Hepatocyte (in vitro differentiated cells): ENCODE results near the gene ERCC2. TPM values are rescaled to one million over a fixed set of nuclear protein-coding genes. Genes with fewer than 3 reads are reported as not detected.

Source experiments
- DNase-seq: peaks from one replicate; pipeline ENCODE4 v3.0.0-alpha.2; 2016; ENCODE audit warnings: low spot score
- H2AFZ ChIP-seq: fragments of 200-600 bp; sonication (generic); 2 replicates; pipeline ENCODE4 v1.6.0; 2016; ENCODE audit warnings: antibody characterized with exemption, mild to moderate bottlenecking
- H3K27ac ChIP-seq: fragments of 200-600 bp; sonication (generic); 2 replicates; pipeline ENCODE4 v1.5.1; 2016; ENCODE audit warnings: mild to moderate bottlenecking
- H3K27me3 ChIP-seq: fragments of 200-600 bp; sonication (generic); 2 replicates; pipeline ENCODE4 v1.6.1; 2016
- H3K36me3 ChIP-seq: fragments of 200-600 bp; sonication (generic); replicated peaks from 2 replicates; pipeline ENCODE4 v1.5.1; 2016; ENCODE audit warnings: low read depth; ENCODE audit not compliant: insufficient read depth
- H3K4me1 ChIP-seq: fragments of 200-600 bp; sonication (generic); 2 replicates; pipeline ENCODE4 v1.5.1; 2016; ENCODE audit warnings: mild to moderate bottlenecking, moderate library complexity; ENCODE audit not compliant: insufficient read depth
- H3K4me2 ChIP-seq: fragments of 200-600 bp; sonication (generic); 2 replicates; pipeline ENCODE4 v1.6.0; 2016
- H3K4me3 ChIP-seq: fragments of 200-600 bp; sonication (generic); 2 replicates; pipeline ENCODE4 v1.5.1; 2016; ENCODE audit warnings: mild to moderate bottlenecking
- H3K79me2 ChIP-seq: fragments of 200-600 bp; sonication (generic); 2 replicates; pipeline ENCODE4 v1.6.0; 2017; ENCODE audit warnings: mild to moderate bottlenecking
- H3K9me2 ChIP-seq: fragments of 200-600 bp; sonication (generic); replicated peaks from 2 replicates; pipeline ENCODE4 v1.6.0; 2017; ENCODE audit warnings: mild to moderate bottlenecking; ENCODE audit not compliant: insufficient read depth
- H3K9me3 ChIP-seq: fragments of 200-600 bp; sonication (generic); 2 replicates; pipeline ENCODE4 v1.5.1; 2016; ENCODE audit warnings: low read depth, mild to moderate bottlenecking
- H4K20me1 ChIP-seq: fragments of 200-600 bp; sonication (generic); 2 replicates; pipeline ENCODE4 v1.6.0; 2016; ENCODE audit warnings: mild to moderate bottlenecking; ENCODE audit not compliant: insufficient read depth, poor library complexity, severe bottlenecking
- CTCF ChIP-seq: fragments of 200-600 bp; sonication (generic); IDR thresholded peaks from 2 replicates; pipeline ENCODE4 v1.5.1; 2016; ENCODE audit warnings: antibody characterized with exemption, mild to moderate bottlenecking; ENCODE audit not compliant: poor library complexity
- EZH2 ChIP-seq: fragments of 200-600 bp; sonication (generic); IDR thresholded peaks from 2 replicates; pipeline ENCODE4 v1.6.1; 2016; ENCODE audit warnings: antibody characterized with exemption, mild to moderate bottlenecking, borderline replicate concordance
- EZH2phosphoT487 ChIP-seq: fragments of 200-600 bp; sonication (generic); IDR thresholded peaks from one replicate; pipeline ENCODE4 v1.6.1; 2018; ENCODE audit warnings: antibody characterized with exemption, mild to moderate bottlenecking, low read depth, moderate library complexity; ENCODE audit not compliant: unreplicated experiment, severe bottlenecking
- WGBS: methylation state at CpG from one replicate; pipeline ENCODE4 v1.1.6; 2016; ENCODE audit warnings: low lambda C conversion rate; ENCODE audit errors: missing lambda C conversion rate; 5-methylcytosine and 5-hydroxymethylcytosine counted together
- polyA plus RNA-seq: library from polyadenylated mRNA; unstranded; fragments of >200 nt; fragmentation: Nextera tagmentation; extraction: Ambion mirVana; gene quantifications from 2 replicates; pipeline ENCODE4 v1.2.1, GENCODE V29; 2016
- total RNA-seq: library from RNA; depleted of rRNA; stranded (reverse); fragments of >200 nt; gene quantifications from 2 replicates; pipeline ENCODE4 v1.2.3, GENCODE V29; 2014

Gene ERCC2
- total and polyA plus RNA-seq, 2 experiments from 2014 or later: 7.1 to 13.9 TPM

- Histone ChIP-seq H2AFZ (no peak overlapping the region), H3K36me3 (no peaks in the 10 kb centered on the region), H3K4me3 (no peak overlapping the region), H3K27me3 (peaks cover 3% of the 10 kb centered on the region), H3K9me2 (no peaks in the 10 kb centered on the region), H4K20me1 (no peaks in the 10 kb centered on the region), H3K4me2 (no peak overlapping the region), H3K9me3 (no peaks in the 10 kb centered on the region), H3K27ac (no peak overlapping the region), H3K79me2 (no peaks in the 10 kb centered on the region), H3K4me1 (no peaks in the 10 kb centered on the region)
- WGBS: 90% methylated on average over 13 of the region's 13 CpGs
- DNase-seq: no peak
- no peak for TF ChIP-seq CTCF
- TF ChIP-seq EZH2: no peak
- TF ChIP-seq EZH2phosphoT487: no peak
These were observed 18.9 kb downstream of the ERCC2 start for GRCh38 chr19:45351401-45351952.

- WGBS: 93% methylated on average over 8 of the region's 17 CpGs
- Histone ChIP-seq H3K4me1 (no peaks in the 10 kb centered on the region), H4K20me1 (no peaks in the 10 kb centered on the region), H3K9me2 (no peaks in the 10 kb centered on the region), H3K79me2 (no peaks in the 10 kb centered on the region), H3K27me3 (peaks cover 3% of the 10 kb centered on the region), H3K4me3 (no peak overlapping the region), H2AFZ (no peak overlapping the region), H3K27ac (no peak overlapping the region), H3K36me3 (no peaks in the 10 kb centered on the region), H3K9me3 (no peaks in the 10 kb centered on the region), H3K4me2 (no peak overlapping the region)
- no peak for DNase-seq
- TF ChIP-seq EZH2phosphoT487 (no peak), EZH2 (no peak), CTCF (no peak)
These were observed 19.8 kb downstream of the ERCC2 start for GRCh38 chr19:45350477-45351058.

GRCh38 chr19:45349430-45349941 lies 20.9 kb downstream of the ERCC2 start:
- DNase-seq: no peak
- no peaks in the 10 kb centered on the region for H3K4me1 ChIP-seq
- no peak overlapping the region for H3K4me3 ChIP-seq
- H3K79me2 ChIP-seq: no peaks in the 10 kb centered on the region
- H3K4me2 ChIP-seq: no peak overlapping the region
- no peaks in the 10 kb centered on the region for H3K36me3 ChIP-seq
- H3K27me3 ChIP-seq: peaks cover 3% of the 10 kb centered on the region
- no peaks in the 10 kb centered on the region for H3K9me2 ChIP-seq
- no peaks in the 10 kb centered on the region for H4K20me1 ChIP-seq
- no peaks in the 10 kb centered on the region for H3K9me3 ChIP-seq
- H2AFZ ChIP-seq: no peak overlapping the region
- no peak overlapping the region for H3K27ac ChIP-seq
- WGBS: 95% methylated on average over 16 of the region's 17 CpGs
- TF ChIP-seq EZH2phosphoT487 (no peak), CTCF (no peak), EZH2 (no peak)

GRCh38 chr19:45349126-45349415 lies 21.3 kb downstream of the ERCC2 start:
- H3K9me2 ChIP-seq: no peaks in the 10 kb centered on the region
- no peaks in the 10 kb centered on the region for H3K79me2 ChIP-seq
- no peak for TF ChIP-seq CTCF
- TF ChIP-seq EZH2: no peak
- no peak for TF ChIP-seq EZH2phosphoT487
- no peak overlapping the region for H2AFZ ChIP-seq
- no peak overlapping the region for H3K4me3 ChIP-seq
- 73% methylated on average over 3 of the region's 3 CpGs for WGBS
- no peaks in the 10 kb centered on the region for H4K20me1 ChIP-seq
- no peak overlapping the region for H3K27ac ChIP-seq
- H3K27me3 ChIP-seq: peaks cover 3% of the 10 kb centered on the region
- no peaks in the 10 kb centered on the region for H3K4me1 ChIP-seq
- H3K4me2 ChIP-seq: no peak overlapping the region
- no peaks in the 10 kb centered on the region for H3K9me3 ChIP-seq
- no peaks in the 10 kb centered on the region for H3K36me3 ChIP-seq
- DNase-seq: no peak
